H1 (cell line): ENCODE data around the gene JAKMIP1. TPM values are rescaled to one million over a fixed set of nuclear protein-coding genes. Genes with fewer than 3 reads are reported as not detected.

Experiments
- CTCF ChIA-PET: fragments of 300-600 bp; sonication (Branson Sonifier 250); formaldehyde crosslinking; loops from one replicate; lab custom pipeline; 2021; ENCODE audit not compliant: partially characterized antibody; lab: Charles Lee
- POLR2A ChIA-PET: fragments of 300-600 bp; sonication (Branson Sonifier 250); formaldehyde crosslinking; loops from one replicate; lab custom pipeline; 2021; ENCODE audit warnings: inconsistent platforms; ENCODE audit not compliant: partially characterized antibody; lab: Charles Lee
- DNase-seq, 2 experiments: peaks; one replicate each; pipeline versions ENCODE4 v3.0.0 to v3.0.0-alpha.2; 2010 to 2022; ENCODE audit warnings: low spot score in 2 of 2, low read depth in 1 of 2, mixed read lengths in 1 of 2
- FAIRE-seq: peaks from 2 replicates; lab custom pipeline; 2011; peaks lifted over from hg19 to GRCh38; lab: Jason Lieb, UNC
- H2AFZ ChIP-seq: 2 replicates; pipeline ENCODE4 v1.8.1; 2012; ENCODE audit warnings: low read length, inconsistent platforms
- H2AK5ac ChIP-seq: 2 replicates; pipeline ENCODE4 v1.6.1; 2013; ENCODE audit warnings: low read depth, low read length
- H2BK120ac ChIP-seq: replicated peaks from 2 replicates; pipeline ENCODE3; 2013; ENCODE audit warnings: low read depth, low read length, inconsistent platforms
- H2BK12ac ChIP-seq: 2 replicates; pipeline ENCODE4 v1.6.1; 2013; ENCODE audit warnings: low read depth, low read length
- H2BK15ac ChIP-seq: 2 replicates; pipeline ENCODE4 v1.6.1; 2013; ENCODE audit warnings: low read length
- H2BK20ac ChIP-seq: 2 replicates; pipeline ENCODE4 v1.6.1; 2013; ENCODE audit warnings: low read length
- H2BK5ac ChIP-seq: 2 replicates; pipeline ENCODE4 v1.6.1; 2013; ENCODE audit warnings: low read depth, low read length
- H3K14ac ChIP-seq: 2 replicates; pipeline ENCODE4 v1.6.1; 2013; ENCODE audit warnings: inconsistent platforms; ENCODE audit not compliant: insufficient read length
- H3K18ac ChIP-seq: 2 replicates; pipeline ENCODE4 v1.6.1; 2013; ENCODE audit warnings: low read length; ENCODE audit errors: extremely low read depth
- H3K23ac ChIP-seq: 2 replicates; pipeline ENCODE4 v1.6.1; 2013; ENCODE audit warnings: inconsistent platforms; ENCODE audit not compliant: insufficient read length
- H3K23me2 ChIP-seq: 2 replicates; pipeline ENCODE4 v1.6.1; 2013; ENCODE audit warnings: low read depth, low read length
- H3K27ac ChIP-seq: 2 replicates; pipeline ENCODE4 v1.6.1; 2011; ENCODE audit warnings: low read depth, low read length, inconsistent platforms
- H3K27me3 ChIP-seq, 4 experiments: replicated peaks in 1 of 4; 1 replicate in 1 of 4; 2 replicates in 3 of 4; pipeline versions ENCODE4 v1.6.1 to v1.8.1; 2011 to 2013; ENCODE audit warnings: low read length in 3 of 4, mild to moderate bottlenecking in 3 of 4, inconsistent platforms in 2 of 4, mixed read lengths in 2 of 4, moderate library complexity in 1 of 4; ENCODE audit not compliant: control insufficient read depth in 3 of 4, insufficient read depth in 3 of 4; ENCODE audit errors: extremely low read depth in 1 of 4
- H3K36me3 ChIP-seq, 4 experiments: 2 replicates each; pipeline versions ENCODE4 v1.6.1 to v1.8.1; 2011 to 2013; ENCODE audit warnings: mild to moderate bottlenecking in 4 of 4, low read length in 3 of 4, moderate library complexity in 2 of 4, control low read depth in 1 of 4, inconsistent platforms in 1 of 4; ENCODE audit not compliant: insufficient read depth in 4 of 4, control insufficient read depth in 2 of 4
- H3K4ac ChIP-seq: replicated peaks from 2 replicates; pipeline ENCODE3; 2013; ENCODE audit warnings: low read length, low read depth, mixed read lengths, inconsistent platforms; ENCODE audit not compliant: insufficient read length
- H3K4me1 ChIP-seq, 4 experiments: replicated peaks in 1 of 4; 1 replicate in 1 of 4; 2 replicates in 3 of 4; pipeline versions ENCODE4 v1.6.1 to v1.8.1; 2011 to 2013; ENCODE audit warnings: low read length in 3 of 4, inconsistent platforms in 2 of 4, mixed read lengths in 1 of 4; ENCODE audit not compliant: insufficient read depth in 4 of 4, control insufficient read depth in 3 of 4
- H3K4me2 ChIP-seq, 2 experiments: 2 replicates each; pipeline versions ENCODE4 v1.6.1 to v1.8.1; 2011 to 2013; ENCODE audit warnings: low read depth in 2 of 2, low read length in 2 of 2, control low read depth in 1 of 2, inconsistent platforms in 1 of 2, mild to moderate bottlenecking in 1 of 2; ENCODE audit not compliant: insufficient read depth in 1 of 2
- H3K4me3 ChIP-seq, 4 experiments: fragments of 200-600, 300-600 bp in 1 of 4; sonication (generic), shearing (Covaris generic), sonication (Bioruptor Twin) in 1 of 4; 2 replicates each; pipeline versions ENCODE4 v1.5.1 to v1.8.1; 2011 to 2016; ENCODE audit warnings: low read length in 4 of 4, low read depth in 3 of 4, control low read depth in 2 of 4, inconsistent platforms in 2 of 4, mild to moderate bottlenecking in 2 of 4, mixed read lengths in 1 of 4, moderate library complexity in 1 of 4; ENCODE audit not compliant: insufficient read depth in 2 of 4; ENCODE audit errors: extremely low read depth in 1 of 4
- H3K56ac ChIP-seq: replicated peaks from 2 replicates; pipeline ENCODE3; 2013; ENCODE audit warnings: low read depth, mild to moderate bottlenecking, mixed read lengths, low read length, inconsistent platforms; ENCODE audit not compliant: insufficient read length
- H3K79me1 ChIP-seq: 2 replicates; pipeline ENCODE4 v1.6.1; 2013; ENCODE audit warnings: low read depth, low read length, control low read depth
- H3K79me2 ChIP-seq, 2 experiments: 2 replicates each; pipeline versions ENCODE4 v1.6.1 to v1.8.1; 2012 to 2013; ENCODE audit warnings: low read length in 2 of 2, mild to moderate bottlenecking in 2 of 2, inconsistent platforms in 1 of 2; ENCODE audit not compliant: insufficient read depth in 2 of 2, control insufficient read depth in 1 of 2
- H3K9ac ChIP-seq, 4 experiments: replicated peaks in 1 of 4; 1 replicate in 1 of 4; 2 replicates in 3 of 4; pipeline versions ENCODE4 v1.6.1 to v1.8.1; 2011 to 2013; ENCODE audit warnings: low read depth in 3 of 4, low read length in 3 of 4, control low read depth in 2 of 4, mild to moderate bottlenecking in 2 of 4, moderate library complexity in 2 of 4, inconsistent platforms in 1 of 4; ENCODE audit errors: extremely low read depth in 1 of 4
- H3K9me3 ChIP-seq, 2 experiments: 2 replicates each; pipeline versions ENCODE4 v1.6.1 to v1.8.1; 2012 to 2013; ENCODE audit warnings: mild to moderate bottlenecking in 2 of 2, moderate library complexity in 2 of 2, control low read depth in 1 of 2, inconsistent platforms in 1 of 2, low read depth in 1 of 2, low read length in 1 of 2, mixed read lengths in 1 of 2; ENCODE audit not compliant: insufficient read depth in 2 of 2
- H4K20me1 ChIP-seq, 2 experiments: replicated peaks in 1 of 2; 2 replicates each; pipeline versions ENCODE3 to v1.8.1; 2011 to 2013; ENCODE audit warnings: inconsistent platforms in 2 of 2, low read length in 2 of 2, mild to moderate bottlenecking in 1 of 2; ENCODE audit not compliant: insufficient read depth in 2 of 2, control insufficient read depth in 1 of 2
- H4K5ac ChIP-seq: 2 replicates; pipeline ENCODE4 v1.6.1; 2013; ENCODE audit warnings: low read length, low read depth, mixed read lengths, inconsistent platforms; ENCODE audit not compliant: insufficient read length
- H4K8ac ChIP-seq: 2 replicates; pipeline ENCODE4 v1.8.0; 2013; ENCODE audit warnings: mild to moderate bottlenecking, moderate library complexity, low read length, inconsistent platforms; ENCODE audit not compliant: insufficient read depth; ENCODE audit errors: extremely low read depth
- H4K91ac ChIP-seq: replicated peaks from 2 replicates; pipeline ENCODE3; 2013; ENCODE audit warnings: low read length, mixed read lengths, inconsistent platforms; ENCODE audit not compliant: insufficient read length
- CHD2 ChIP-seq: IDR thresholded peaks from 2 replicates; pipeline ENCODE4 v1.6.1; 2012; ENCODE audit warnings: low read length, improper control_type of control experiment
- FOSL1 ChIP-seq: IDR thresholded peaks from 2 replicates; pipeline ENCODE4 v1.6.1; 2011; ENCODE audit warnings: mild to moderate bottlenecking, low read depth, low read length, moderate library complexity; ENCODE audit not compliant: insufficient read depth
- NANOG ChIP-seq: IDR thresholded peaks from 2 replicates; pipeline ENCODE4 v1.6.1; 2011; ENCODE audit warnings: low read length, low read depth, mild to moderate bottlenecking, inconsistent platforms; ENCODE audit not compliant: insufficient read depth, poor library complexity, severe bottlenecking
- POLR2A ChIP-seq, 2 experiments: IDR thresholded peaks; 1 replicate in 1 of 2; 2 replicates in 1 of 2; pipeline ENCODE4 v1.6.1; 2011; ENCODE audit warnings: low read depth in 2 of 2, low read length in 2 of 2, mild to moderate bottlenecking in 2 of 2; ENCODE audit errors: control extremely low read depth in 1 of 2
- RAD21 ChIP-seq, 2 experiments: IDR thresholded peaks in 1 of 2; conservative IDR thresholded peaks in 1 of 2; 2 replicates each; pipeline ENCODE4 v1.6.1; 2011; ENCODE audit warnings: low read depth in 2 of 2, low read length in 2 of 2, improper control_type of control experiment in 1 of 2, inconsistent platforms in 1 of 2, mild to moderate bottlenecking in 1 of 2, moderate library complexity in 1 of 2
- SIX5 ChIP-seq: IDR thresholded peaks from 2 replicates; pipeline ENCODE4 v1.6.1; 2011; ENCODE audit warnings: mild to moderate bottlenecking, low read depth, low read length
- YY1 ChIP-seq: IDR thresholded peaks from 2 replicates; pipeline ENCODE4 v1.6.1; 2011; ENCODE audit warnings: low read depth, mild to moderate bottlenecking, low read length
- WGBS, 2 experiments: shearing (Covaris generic) in 1 of 2; methylation state at CpG; one replicate each; pipeline versions ENCODE4 v1.1.6 to v1.1.7; 2013 to 2015; ENCODE audit warnings: low lambda C conversion rate in 2 of 2, mixed read lengths in 2 of 2, inconsistent platforms in 1 of 2, low coverage in 1 of 2, missing lambda C conversion rate in 1 of 2; ENCODE audit not compliant: insufficient replicate concordance in 2 of 2, insufficient coverage in 1 of 2, insufficient read length in 1 of 2; ENCODE audit errors: extremely low coverage in 1 of 2, missing lambda C conversion rate in 1 of 2; 5-methylcytosine and 5-hydroxymethylcytosine counted together
- polyA plus RNA-seq, 7 experiments: library from polyadenylated mRNA; depleted of rRNA in 3 of 7; stranded (reverse) in 5 of 7; unstranded in 2 of 7; fragments of >200 nt in 5 of 7; fragments of 200-250 nt in 2 of 7; gene quantifications; 1 replicate in 5 of 7; 2 replicates in 1 of 7; 4 replicates in 1 of 7; pipeline versions ENCODE4 v1.2.1 to v1.2.3, GENCODE V29; 2011 to 2013; ENCODE audit warnings: missing spikeins in 2 of 7, mixed read lengths in 2 of 7
- total RNA-seq: library from RNA; stranded (reverse); fragmentation: NEBNext Ultra II Directional; extraction: Animal tissue kit (Norgen Biotek cat#: 25700); gene quantifications from 2 replicates; pipeline ENCODE4 v1.2.1, GENCODE V29; 2021
- TF ChIP-seq, protein P1 (sequence below): IDR thresholded peaks from 2 replicates; pipeline ENCODE4 v1.6.1; 2011; ENCODE audit warnings: low read length, improper control_type of control experiment
- TF ChIP-seq, protein P2 (sequence below): IDR thresholded peaks from 2 replicates; pipeline ENCODE4 v1.6.1; 2012; ENCODE audit warnings: low read length, inconsistent platforms

The JAKMIP1 gene
- total and polyA plus RNA-seq, 2 of the 8 experiments (the other 6 are each of a cell fraction or from before 2014, with no cell fraction given) = 2.5 to 4.4 TPM

- FAIRE-seq = no peak
- no peak overlapping the region for H2AK5ac ChIP-seq
These were observed 120.4 kb downstream of the JAKMIP1 start for GRCh38 chr4:6079965-6080364.

More at GRCh38 chr4:6079965-6080364, 120.4 kb downstream of the JAKMIP1 start:
- no peak overlapping the region for H4K8ac ChIP-seq
- no peak overlapping the region for H3K14ac ChIP-seq
- DNase-seq = no peak
- no peaks in the 10 kb centered on the region for H4K20me1 ChIP-seq
- no peak overlapping the region for H2BK12ac ChIP-seq
- peaks cover 2% of the 10 kb centered on the region; the same call in 1 of the 2 replicates for H3K23me2 ChIP-seq
- no peaks in the 10 kb centered on the region for H3K4me1 ChIP-seq
- no peaks in the 10 kb centered on the region for H3K79me2 ChIP-seq
- no peak overlapping the region for H3K18ac ChIP-seq
- no peak overlapping the region for H3K4me2 ChIP-seq
- H2BK15ac ChIP-seq = no peak overlapping the region
- H3K4ac ChIP-seq = no peak overlapping the region
- no peak overlapping the region for H3K9ac ChIP-seq
- H2BK120ac ChIP-seq = no peak overlapping the region
- no peak overlapping the region for H3K56ac ChIP-seq
- TF ChIP-seq CHD2 (no peak), RAD21 (IDR thresholded peaks at IDR 0.05 in 1 of 2, conservative IDR thresholded peaks at IDR 0.05 in 1 of 2; ENCODE audit: low read depth in 2 of 2, low read length in 2 of 2) (no peak), POLR2A (IDR thresholded peaks at IDR 0.05; ENCODE audit: control extremely low read depth in 1 of 2, low read depth in 2 of 2, low read length in 2 of 2) (no peak), YY1 (no peak), SIX5 (no peak), FOSL1 (no peak), NANOG (no peak)
- TF ChIP-seq, protein P1, sequence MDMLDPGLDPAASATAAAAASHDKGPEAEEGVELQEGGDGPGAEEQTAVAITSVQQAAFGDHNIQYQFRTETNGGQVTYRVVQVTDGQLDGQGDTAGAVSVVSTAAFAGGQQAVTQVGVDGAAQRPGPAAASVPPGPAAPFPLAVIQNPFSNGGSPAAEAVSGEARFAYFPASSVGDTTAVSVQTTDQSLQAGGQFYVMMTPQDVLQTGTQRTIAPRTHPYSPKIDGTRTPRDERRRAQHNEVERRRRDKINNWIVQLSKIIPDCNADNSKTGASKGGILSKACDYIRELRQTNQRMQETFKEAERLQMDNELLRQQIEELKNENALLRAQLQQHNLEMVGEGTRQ = no peak
- TF ChIP-seq, protein P2, sequence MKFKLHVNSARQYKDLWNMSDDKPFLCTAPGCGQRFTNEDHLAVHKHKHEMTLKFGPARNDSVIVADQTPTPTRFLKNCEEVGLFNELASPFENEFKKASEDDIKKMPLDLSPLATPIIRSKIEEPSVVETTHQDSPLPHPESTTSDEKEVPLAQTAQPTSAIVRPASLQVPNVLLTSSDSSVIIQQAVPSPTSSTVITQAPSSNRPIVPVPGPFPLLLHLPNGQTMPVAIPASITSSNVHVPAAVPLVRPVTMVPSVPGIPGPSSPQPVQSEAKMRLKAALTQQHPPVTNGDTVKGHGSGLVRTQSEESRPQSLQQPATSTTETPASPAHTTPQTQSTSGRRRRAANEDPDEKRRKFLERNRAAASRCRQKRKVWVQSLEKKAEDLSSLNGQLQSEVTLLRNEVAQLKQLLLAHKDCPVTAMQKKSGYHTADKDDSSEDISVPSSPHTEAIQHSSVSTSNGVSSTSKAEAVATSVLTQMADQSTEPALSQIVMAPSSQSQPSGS = no peak
- no peak overlapping the region for H3K4me3 ChIP-seq
- no peak overlapping the region for H4K5ac ChIP-seq
- no peak overlapping the region for H2BK20ac ChIP-seq
- H3K27ac ChIP-seq = no peak overlapping the region
- H2BK5ac ChIP-seq = no peak overlapping the region
- WGBS, 2 experiments = 93% methylated on average over 12 of the region's 12 CpGs; no CpG with 5 or more reads in 1 of the 2 experiments
- POLR2A ChIA-PET = no interaction called here
- no peaks in the 10 kb centered on the region for H3K27me3 ChIP-seq
- H3K9me3 ChIP-seq = no peaks in the 10 kb centered on the region
- H4K91ac ChIP-seq = no peak overlapping the region
- CTCF ChIA-PET = interaction anchor here (0.5 to 6.7 kb wide), 13 partner anchors 7 to 365 kb away, joined by 3 to 64 read pairs (median 4); no protein-coding TSS in a partner anchor
- no peak overlapping the region for H2AFZ ChIP-seq
- H3K79me1 ChIP-seq = no peaks in the 10 kb centered on the region
- no peak overlapping the region for H3K23ac ChIP-seq
- H3K36me3 ChIP-seq = no peaks in the 10 kb centered on the region
